SK-N-MC (cell line): ENCODE data around the gene HES7.

Experiments
- EZH2 ChIP-seq: fragments of 200-600 bp; sonication (generic); IDR thresholded peaks from one replicate; pipeline ENCODE4 v1.6.1; 2017; ENCODE audit warnings: antibody characterized with exemption
- FOXP2 ChIP-seq: optimal IDR thresholded peaks from 2 replicates; pipeline ENCODE3; 2011; ENCODE audit warnings: mild to moderate bottlenecking, moderate library complexity; ENCODE audit not compliant: insufficient read depth; ENCODE audit errors: extremely low read length, control extremely low read depth
- POLR2AphosphoS5 ChIP-seq: IDR thresholded peaks from 2 replicates; pipeline ENCODE4 v1.6.1; 2012; ENCODE audit warnings: mild to moderate bottlenecking, low read depth, low read length, borderline replicate concordance

DNA sequence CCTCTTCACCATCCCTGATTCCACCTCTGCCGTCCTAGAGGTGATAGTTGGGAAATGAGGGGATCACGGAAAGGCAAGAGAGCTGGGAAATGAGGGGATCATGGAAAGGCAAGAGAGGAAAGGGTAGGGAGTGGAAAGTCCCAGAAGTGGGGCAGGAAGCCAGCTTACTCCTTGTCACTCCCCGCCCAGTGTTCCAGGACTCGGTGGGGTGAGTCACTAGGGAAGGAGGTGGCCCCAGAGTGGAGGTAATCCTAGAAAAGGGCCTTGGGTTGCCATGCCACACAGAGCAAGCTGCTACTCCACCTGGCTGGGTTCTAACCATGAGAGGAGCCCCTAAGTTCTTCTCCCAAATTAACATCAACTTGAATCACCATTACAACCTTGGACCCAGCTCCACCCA lies 20.4 kb downstream of the HES7 start:
- TF ChIP-seq EZH2 = no peak
- no peak for TF ChIP-seq POLR2AphosphoS5
- no peak for TF ChIP-seq FOXP2
